Erythroblast (primary cell): ENCODE results near the gene PRKRIP1.

Experiments
- GATA1 ChIP-seq: IDR thresholded peaks from 2 replicates; pipeline ENCODE4 v1.6.1; 2011; ENCODE audit warnings: low read depth, mild to moderate bottlenecking, control low read depth, low read length, moderate library complexity
- POLR2A ChIP-seq: IDR thresholded peaks from 2 replicates; pipeline ENCODE4 v1.6.1; 2011; ENCODE audit warnings: mild to moderate bottlenecking, low read length

DNA sequence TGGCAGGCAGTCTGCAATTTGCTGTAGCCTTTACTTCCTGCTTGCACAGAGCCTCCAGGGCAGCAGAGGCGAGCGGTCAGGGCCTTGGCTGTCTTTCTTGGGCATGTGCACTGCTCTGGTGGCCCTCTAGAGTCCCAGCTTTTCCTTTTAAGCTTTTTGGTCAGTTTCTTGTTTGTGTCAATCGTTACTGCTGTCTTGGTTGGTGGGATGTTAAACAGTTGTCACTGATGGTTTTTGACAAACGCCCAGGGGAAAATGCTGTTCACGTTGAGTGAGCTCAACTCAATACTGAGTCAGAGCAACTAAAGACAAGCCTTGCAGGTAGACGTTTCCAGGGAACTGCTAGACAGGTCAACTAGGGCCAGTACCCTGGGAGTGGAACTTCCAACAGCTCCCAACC lies 14.0 kb downstream of the PRKRIP1 start:
- no peak for TF ChIP-seq POLR2A
- TF ChIP-seq GATA1, result no peak
